MM.1S (cell line): ENCODE measurements around the gene TSHZ2.

Source experiments
- CTCF ChIP-seq: fragments of 300-600 bp; sonication (generic); IDR thresholded peaks from 2 replicates; pipeline ENCODE4 v1.5.1; 2016; ENCODE audit warnings: antibody characterized with exemption, low read length, mixed read lengths
- EZH2 ChIP-seq: fragments of 300-600 bp; sonication (generic); optimal IDR thresholded peaks from 2 replicates; pipeline ENCODE3; 2017; ENCODE audit warnings: low read depth, mild to moderate bottlenecking, antibody characterized with exemption, low read length, mixed read lengths

- TF ChIP-seq CTCF = no peak
- TF ChIP-seq EZH2 = no peak
Observed at GRCh38 chr20:53296451-53297153, 324.4 kb downstream of the TSHZ2 start.
